Esophagus muscularis mucosa (tissue), 3 donors: Measurements from ENCODE around the gene OSBPL2.

ENCODE experiments used
- CTCF ChIP-seq, 3 experiments: fragments of 200-600 bp in 2 of 3; fragments of 450-650 bp in 1 of 3; sonication (generic) in 2 of 3; IDR thresholded peaks; one replicate each; pipeline ENCODE4 v1.5.1; 2017 to 2019; ENCODE audit warnings: antibody characterized with exemption in 3 of 3, mild to moderate bottlenecking in 2 of 3, moderate library complexity in 1 of 3
- POLR2A ChIP-seq: fragments of 450-650 bp; IDR thresholded peaks from one replicate; pipeline ENCODE4 v1.6.1; 2017; ENCODE audit warnings: antibody characterized with exemption, moderate library complexity, mild to moderate bottlenecking, low read depth

- TF ChIP-seq POLR2A (no peak), CTCF (IDR thresholded peaks at IDR 0.05) (no peak)
Measured at GRCh38 chr20:62310757-62311121, 72.4 kb downstream of the OSBPL2 start.
